ENCODE data around the gene LRRC1. TPM values are rescaled to one million over a fixed set of nuclear protein-coding genes. Genes with fewer than 3 reads are reported as not detected.
A peak's percentile ranks its signal among the peaks of the same experiment; 100 is the strongest.

The LRRC1 gene
- total RNA-seq, 1 donor from 2014 or later = 14.3 TPM

DNA sequence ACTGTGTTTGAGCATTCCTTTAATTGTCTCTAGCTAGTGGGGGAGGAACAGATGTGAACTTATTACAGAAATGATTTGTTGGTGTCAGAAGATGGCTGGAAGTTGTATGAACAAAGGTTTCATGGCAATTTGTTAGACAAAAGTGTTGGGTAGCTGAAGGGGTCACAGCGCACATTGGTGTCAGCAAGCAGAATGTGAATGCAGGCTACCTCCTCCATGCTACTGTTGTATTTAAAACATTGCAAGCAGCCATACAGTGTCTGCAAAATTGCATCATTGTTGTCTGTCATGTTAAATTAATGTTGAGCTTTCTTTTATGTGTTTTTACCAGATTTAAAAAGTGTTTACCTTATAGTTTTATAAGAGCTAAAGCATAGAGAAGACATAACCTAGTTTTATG, 6.2 kb downstream of the LRRC1 start:
- DNase-seq (ENCODE audit: low read depth) (no peak), FAIRE-seq (no peak)
- Histone ChIP-seq H3K9ac (ENCODE audit: low read length) (no peak overlapping the region), H4K20me1 (ENCODE audit: insufficient read depth, low read length) (peaks cover 40% of the 10 kb centered on the region), H2AFZ (ENCODE audit: low read depth, low read length) (no peak overlapping the region), H3K4me2 (ENCODE audit: low read length) (no peak overlapping the region), H3K4me3 (ENCODE audit: insufficient read depth, low read depth, low read length) (no peak overlapping the region), H3K79me2 (ENCODE audit: insufficient read depth, low read length) (peaks cover 26% of the 10 kb centered on the region), H3K36me3 (ENCODE audit: insufficient read depth, low read length) (no peaks in the 10 kb centered on the region), H3K4me1 (ENCODE audit: insufficient read depth, low read length) (peaks cover 12% of the 10 kb centered on the region), H3K27me3 (ENCODE audit: insufficient read depth, low read length) (no peaks in the 10 kb centered on the region), H3K27ac (ENCODE audit: low read depth, low read length) (no peak overlapping the region), H3K9me3 (ENCODE audit: insufficient read depth, low read depth, low read length) (no peaks in the 10 kb centered on the region)
- Mint-ChIP-seq H3K27me3 (ENCODE audit: low read depth, unreplicated experiment) (no peaks in the 10 kb centered on the region), H3K4me1 (ENCODE audit: low read depth, unreplicated experiment) (peaks cover 28% of the 10 kb centered on the region), H3K27ac (ENCODE audit: unreplicated experiment) (no peak overlapping the region), H3K9me3 (ENCODE audit: unreplicated experiment) (no peaks in the 10 kb centered on the region), H3K4me3 (ENCODE audit: unreplicated experiment) (no peak overlapping the region), H3K36me3 (ENCODE audit: low read depth, unreplicated experiment) (no peaks in the 10 kb centered on the region)
- TF ChIP-seq, protein P1, sequence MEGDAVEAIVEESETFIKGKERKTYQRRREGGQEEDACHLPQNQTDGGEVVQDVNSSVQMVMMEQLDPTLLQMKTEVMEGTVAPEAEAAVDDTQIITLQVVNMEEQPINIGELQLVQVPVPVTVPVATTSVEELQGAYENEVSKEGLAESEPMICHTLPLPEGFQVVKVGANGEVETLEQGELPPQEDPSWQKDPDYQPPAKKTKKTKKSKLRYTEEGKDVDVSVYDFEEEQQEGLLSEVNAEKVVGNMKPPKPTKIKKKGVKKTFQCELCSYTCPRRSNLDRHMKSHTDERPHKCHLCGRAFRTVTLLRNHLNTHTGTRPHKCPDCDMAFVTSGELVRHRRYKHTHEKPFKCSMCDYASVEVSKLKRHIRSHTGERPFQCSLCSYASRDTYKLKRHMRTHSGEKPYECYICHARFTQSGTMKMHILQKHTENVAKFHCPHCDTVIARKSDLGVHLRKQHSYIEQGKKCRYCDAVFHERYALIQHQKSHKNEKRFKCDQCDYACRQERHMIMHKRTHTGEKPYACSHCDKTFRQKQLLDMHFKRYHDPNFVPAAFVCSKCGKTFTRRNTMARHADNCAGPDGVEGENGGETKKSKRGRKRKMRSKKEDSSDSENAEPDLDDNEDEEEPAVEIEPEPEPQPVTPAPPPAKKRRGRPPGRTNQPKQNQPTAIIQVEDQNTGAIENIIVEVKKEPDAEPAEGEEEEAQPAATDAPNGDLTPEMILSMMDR (IDR thresholded peaks at IDR 0.05; ENCODE audit: insufficient read depth, low read depth, low read length) = no peak
- TF ChIP-seq EZH2 (IDR thresholded peaks at IDR 0.05; ENCODE audit: insufficient read depth, low read length) = no peak

DNA sequence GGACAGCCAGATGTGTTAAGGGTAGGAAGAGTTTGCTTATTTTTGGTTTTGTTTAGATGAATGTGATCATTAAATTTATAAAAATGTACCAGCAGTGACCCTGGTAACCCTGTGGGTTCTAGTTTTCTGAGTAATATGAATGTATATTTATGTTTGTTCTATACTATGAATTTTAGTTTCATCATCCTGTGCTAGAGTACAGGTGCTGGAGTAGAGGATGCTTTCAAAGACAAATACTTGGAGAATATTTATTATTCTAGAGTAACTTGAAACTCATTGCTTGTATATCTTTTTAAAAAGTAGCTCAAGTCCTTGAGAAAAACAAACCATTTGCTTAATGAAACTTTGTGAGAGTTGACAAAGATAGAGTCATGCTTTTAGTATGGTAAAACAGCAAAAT, 7.8 kb downstream of the LRRC1 start:
- H3K4me3 ChIP-seq (ENCODE audit: insufficient read depth, low read depth, low read length) = no peak overlapping the region
- no peak for FAIRE-seq
- H3K4me1 ChIP-seq (ENCODE audit: insufficient read depth, low read length) = peaks cover 5% of the 10 kb centered on the region
- peaks cover 29% of the 10 kb centered on the region for H4K20me1 ChIP-seq (ENCODE audit: insufficient read depth, low read length)
- no peaks in the 10 kb centered on the region for H3K27me3 ChIP-seq (ENCODE audit: insufficient read depth, low read length)
- H3K9me3 ChIP-seq (ENCODE audit: insufficient read depth, low read depth, low read length) = no peaks in the 10 kb centered on the region
- H3K9ac ChIP-seq (ENCODE audit: low read length) = no peak overlapping the region
- no peak overlapping the region for H3K27ac Mint-ChIP-seq (ENCODE audit: unreplicated experiment)
- H3K4me2 ChIP-seq (ENCODE audit: low read length) = no peak overlapping the region
- no peak overlapping the region for H2AFZ ChIP-seq (ENCODE audit: low read depth, low read length)
- no peak overlapping the region for H3K4me3 Mint-ChIP-seq (ENCODE audit: unreplicated experiment)
- no peak overlapping the region for H3K27ac ChIP-seq (ENCODE audit: low read depth, low read length)
- peaks cover 23% of the 10 kb centered on the region for H3K4me1 Mint-ChIP-seq (ENCODE audit: low read depth, unreplicated experiment)
- DNase-seq (ENCODE audit: low read depth) = no peak
- no peaks in the 10 kb centered on the region for H3K36me3 Mint-ChIP-seq (ENCODE audit: low read depth, unreplicated experiment)
- H3K79me2 ChIP-seq (ENCODE audit: insufficient read depth, low read length) = peaks cover 24% of the 10 kb centered on the region
- H3K9me3 Mint-ChIP-seq (ENCODE audit: unreplicated experiment) = no peaks in the 10 kb centered on the region
- TF ChIP-seq, protein P1 (IDR thresholded peaks at IDR 0.05; ENCODE audit: insufficient read depth, low read depth, low read length) = no peak
- no peak for TF ChIP-seq EZH2 (IDR thresholded peaks at IDR 0.05; ENCODE audit: insufficient read depth, low read length)
- H3K27me3 Mint-ChIP-seq (ENCODE audit: low read depth, unreplicated experiment) = no peaks in the 10 kb centered on the region
- no peaks in the 10 kb centered on the region for H3K36me3 ChIP-seq (ENCODE audit: insufficient read depth, low read length)

DNA sequence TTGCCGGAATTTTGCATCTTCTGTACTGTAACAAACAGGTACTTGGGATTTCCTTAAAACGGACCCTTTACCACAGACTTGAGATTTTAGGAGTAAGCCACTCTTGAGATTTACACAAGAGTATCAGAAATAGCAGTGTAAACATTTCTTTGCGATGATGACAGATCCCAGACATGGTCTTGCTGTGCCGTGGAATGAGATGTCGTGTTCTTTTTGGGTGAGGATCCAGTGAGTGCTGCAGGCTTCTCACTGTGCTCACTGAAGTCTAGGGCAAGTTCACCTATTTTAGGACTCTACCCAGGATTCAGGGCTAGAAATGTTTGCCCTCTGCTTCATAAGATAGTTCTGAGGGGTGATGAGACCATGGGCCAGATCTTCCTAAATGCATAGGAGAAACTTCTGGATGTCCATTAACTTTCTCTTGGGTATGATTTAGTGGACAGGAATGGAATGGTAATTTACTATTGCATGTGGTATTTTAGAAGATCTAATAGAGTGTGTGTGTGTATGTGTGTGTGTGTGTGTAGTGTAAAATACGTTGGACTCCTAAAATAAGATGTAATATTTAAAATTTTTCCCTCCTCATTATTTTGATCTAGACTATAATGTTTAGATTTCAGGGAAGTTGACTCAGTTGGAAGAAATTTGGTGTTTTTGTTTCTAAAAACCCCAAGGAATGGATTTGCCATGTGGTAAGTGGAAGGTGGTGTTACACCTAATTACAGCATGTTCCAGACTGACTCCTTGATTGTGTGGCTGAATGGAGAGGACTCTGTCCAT, 8.5 kb downstream of the LRRC1 start:
- Histone ChIP-seq H3K27me3 (ENCODE audit: insufficient read depth, low read length) (no peaks in the 10 kb centered on the region), H3K36me3 (ENCODE audit: insufficient read depth, low read length) (no peaks in the 10 kb centered on the region), H4K20me1 (ENCODE audit: insufficient read depth, low read length) (peaks cover 25% of the 10 kb centered on the region), H3K4me3 (ENCODE audit: insufficient read depth, low read depth, low read length) (no peak overlapping the region), H2AFZ (ENCODE audit: low read depth, low read length) (no peak overlapping the region), H3K27ac (ENCODE audit: low read depth, low read length) (no peak overlapping the region), H3K4me2 (ENCODE audit: low read length) (peak overlapping the region; percentile 33), H3K79me2 (ENCODE audit: insufficient read depth, low read length) (peaks cover 23% of the 10 kb centered on the region), H3K4me1 (ENCODE audit: insufficient read depth, low read length) (peaks cover 5% of the 10 kb centered on the region), H3K9me3 (ENCODE audit: insufficient read depth, low read depth, low read length) (no peaks in the 10 kb centered on the region), H3K9ac (ENCODE audit: low read length) (no peak overlapping the region)
- Mint-ChIP-seq H3K36me3 (ENCODE audit: low read depth, unreplicated experiment) (no peaks in the 10 kb centered on the region), H3K4me1 (ENCODE audit: low read depth, unreplicated experiment) (peaks cover 23% of the 10 kb centered on the region), H3K4me3 (ENCODE audit: unreplicated experiment) (no peak overlapping the region), H3K27ac (ENCODE audit: unreplicated experiment) (peak overlapping the region; percentile 20), H3K9me3 (ENCODE audit: unreplicated experiment) (no peaks in the 10 kb centered on the region), H3K27me3 (ENCODE audit: low read depth, unreplicated experiment) (no peaks in the 10 kb centered on the region)
- no peak for TF ChIP-seq EZH2 (IDR thresholded peaks at IDR 0.05; ENCODE audit: insufficient read depth, low read length)
- DNase-seq (ENCODE audit: low read depth) = peak; percentile 56
- peak; percentile 79 for FAIRE-seq

All from astrocyte (in vitro differentiated cells and primary cell).